NOMO-1 (cell line): ENCODE measurements around the gene HMG20A.

Source experiments
- DNase-seq, 2 experiments: peaks; one replicate each; lab custom pipeline; 2025; ENCODE audit not compliant: unreplicated experiment in 2 of 2; lab: John Stamatoyannopoulos, UW

Gene HMG20A

GRCh38 chr15:77420610-77421369, at the start of gene HMG20A:
HMG20A (plus strand) TSS chr15:77420888; CDS start chr15:77458408, 37,520 bp downstream.
- peak; percentile 80 to 84 for DNase-seq

GRCh38 chr15:77371850-77372563, 48.7 kb upstream of the HMG20A start:
- DNase-seq, result no peak

- no peak for DNase-seq
Observed at GRCh38 chr15:77373441-77373840, 47.2 kb upstream of the HMG20A start.

GRCh38 chr15:77375133-77375532, 45.6 kb upstream of the HMG20A start:
- DNase-seq, result no peak

GRCh38 chr15:77376770-77377169, 43.9 kb upstream of the HMG20A start:
- no peak for DNase-seq

GRCh38 chr15:77380033-77380432, 40.7 kb upstream of the HMG20A start:
- no peak for DNase-seq

- DNase-seq, result no peak
Observed at GRCh38 chr15:77384086-77384485, 36.6 kb upstream of the HMG20A start.

- peak; percentile 18 to 73 for DNase-seq
Observed at GRCh38 chr15:77384589-77385359, 35.9 kb upstream of the HMG20A start.

GRCh38 chr15:77386626-77387025, 34.1 kb upstream of the HMG20A start:
- DNase-seq, result no peak

GRCh38 chr15:77387365-77388105, 33.2 kb upstream of the HMG20A start:
- peak; percentile 3 to 67 for DNase-seq

GRCh38 chr15:77391372-77391951, 29.2 kb upstream of the HMG20A start:
- no peak for DNase-seq

GRCh38 chr15:77392762-77393470, 27.8 kb upstream of the HMG20A start:
- DNase-seq, result no peak

- no peak for DNase-seq
Observed at GRCh38 chr15:77393471-77393840, 27.2 kb upstream of the HMG20A start.

- DNase-seq, result no peak
Observed at GRCh38 chr15:77395013-77395774, 25.5 kb upstream of the HMG20A start.

GRCh38 chr15:77396692-77397091, 24.0 kb upstream of the HMG20A start:
- no peak for DNase-seq

GRCh38 chr15:77398927-77399326, 21.8 kb upstream of the HMG20A start:
- no peak for DNase-seq

GRCh38 chr15:77400258-77400657, 20.4 kb upstream of the HMG20A start:
- DNase-seq, result no peak

- no peak for DNase-seq
Observed at GRCh38 chr15:77402740-77403379, 17.8 kb upstream of the HMG20A start.
